HEK293 (cell line): ENCODE measurements around the gene HECTD4.

Experiments used
- PRDM1 ChIP-seq: fragments of 450-650 bp; formaldehyde crosslinking; IDR thresholded peaks from 2 replicates; pipeline ENCODE4; 2016; ENCODE audit warnings: missing biosample characterization, missing genetic modification characterization
- ZNF140 ChIP-seq: fragments of 450-650 bp; formaldehyde crosslinking; IDR thresholded peaks from 2 replicates; pipeline ENCODE4 v1.5.1; 2016; ENCODE audit warnings: missing biosample characterization, missing genetic modification characterization
- ZNF274 ChIP-seq, 2 experiments: fragments of 200-500 bp in 1 of 2; fragments of 450-650 bp in 1 of 2; sonication (Bioruptor generic) in 1 of 2; formaldehyde crosslinking in 1 of 2; IDR thresholded peaks; 2 replicates each; pipeline versions ENCODE4 v1.5.1 to v1.6.1; 2014 to 2016; ENCODE audit warnings: borderline replicate concordance in 1 of 2, inconsistent platforms in 1 of 2, low read length in 1 of 2, missing biosample characterization in 1 of 2, missing genetic modification characterization in 1 of 2
- ZNF350 ChIP-seq: fragments of 450-650 bp; formaldehyde crosslinking; IDR thresholded peaks from 2 replicates; pipeline ENCODE4 v1.5.0; 2017; ENCODE audit warnings: missing biosample characterization, mild to moderate bottlenecking, missing genetic modification characterization
- ZNF529 ChIP-seq: fragments of 450-650 bp; formaldehyde crosslinking; IDR thresholded peaks from 2 replicates; pipeline ENCODE4 v1.5.1; 2017; ENCODE audit warnings: missing genetic modification characterization, missing biosample characterization; ENCODE audit not compliant: insufficient replicate concordance
- TF ChIP-seq, protein P1 (sequence below): fragments of 450-650 bp; formaldehyde crosslinking; optimal IDR thresholded peaks from 2 replicates; pipeline ENCODE3; 2016; ENCODE audit warnings: missing biosample characterization, mild to moderate bottlenecking, missing genetic modification characterization
- TF ChIP-seq, protein P2 (sequence below): fragments of 450-650 bp; formaldehyde crosslinking; IDR thresholded peaks from 2 replicates; pipeline ENCODE4 v1.5.1; 2016; ENCODE audit warnings: missing biosample characterization, missing genetic modification characterization

DNA sequence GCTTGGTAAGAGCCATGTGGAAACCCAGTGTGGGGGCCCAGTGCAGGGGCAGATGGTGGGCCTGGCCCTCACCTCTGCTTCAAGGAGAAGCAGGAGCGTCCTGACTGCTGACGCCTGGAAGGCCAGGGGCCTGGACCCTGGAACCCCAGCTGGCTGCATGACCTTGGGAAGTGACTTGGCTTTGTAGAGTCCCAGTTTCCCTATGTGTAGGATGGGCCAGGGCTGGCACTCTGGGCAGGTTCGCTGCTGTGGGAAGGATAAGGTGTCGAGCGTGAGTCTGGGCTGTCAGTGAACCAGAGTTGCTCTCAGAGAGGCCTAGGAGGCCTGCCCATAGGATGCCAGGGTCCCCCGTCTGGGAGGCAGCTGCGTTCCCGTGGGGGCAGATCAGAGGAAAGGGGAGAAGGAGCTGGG is 213.7 kb downstream of the HECTD4 start:
- TF ChIP-seq, protein P1, sequence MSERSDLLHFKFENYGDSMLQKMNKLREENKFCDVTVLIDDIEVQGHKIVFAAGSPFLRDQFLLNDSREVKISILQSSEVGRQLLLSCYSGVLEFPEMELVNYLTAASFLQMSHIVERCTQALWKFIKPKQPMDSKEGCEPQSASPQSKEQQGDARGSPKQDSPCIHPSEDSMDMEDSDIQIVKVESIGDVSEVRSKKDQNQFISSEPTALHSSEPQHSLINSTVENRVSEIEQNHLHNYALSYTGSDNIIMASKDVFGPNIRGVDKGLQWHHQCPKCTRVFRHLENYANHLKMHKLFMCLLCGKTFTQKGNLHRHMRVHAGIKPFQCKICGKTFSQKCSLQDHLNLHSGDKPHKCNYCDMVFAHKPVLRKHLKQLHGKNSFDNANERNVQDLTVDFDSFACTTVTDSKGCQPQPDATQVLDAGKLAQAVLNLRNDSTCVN = no peak
- no peak for TF ChIP-seq PRDM1 (tag by site-specific recombination)
- TF ChIP-seq, protein P2, sequence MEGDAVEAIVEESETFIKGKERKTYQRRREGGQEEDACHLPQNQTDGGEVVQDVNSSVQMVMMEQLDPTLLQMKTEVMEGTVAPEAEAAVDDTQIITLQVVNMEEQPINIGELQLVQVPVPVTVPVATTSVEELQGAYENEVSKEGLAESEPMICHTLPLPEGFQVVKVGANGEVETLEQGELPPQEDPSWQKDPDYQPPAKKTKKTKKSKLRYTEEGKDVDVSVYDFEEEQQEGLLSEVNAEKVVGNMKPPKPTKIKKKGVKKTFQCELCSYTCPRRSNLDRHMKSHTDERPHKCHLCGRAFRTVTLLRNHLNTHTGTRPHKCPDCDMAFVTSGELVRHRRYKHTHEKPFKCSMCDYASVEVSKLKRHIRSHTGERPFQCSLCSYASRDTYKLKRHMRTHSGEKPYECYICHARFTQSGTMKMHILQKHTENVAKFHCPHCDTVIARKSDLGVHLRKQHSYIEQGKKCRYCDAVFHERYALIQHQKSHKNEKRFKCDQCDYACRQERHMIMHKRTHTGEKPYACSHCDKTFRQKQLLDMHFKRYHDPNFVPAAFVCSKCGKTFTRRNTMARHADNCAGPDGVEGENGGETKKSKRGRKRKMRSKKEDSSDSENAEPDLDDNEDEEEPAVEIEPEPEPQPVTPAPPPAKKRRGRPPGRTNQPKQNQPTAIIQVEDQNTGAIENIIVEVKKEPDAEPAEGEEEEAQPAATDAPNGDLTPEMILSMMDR (tag by site-specific recombination) = no peak
- no peak for TF ChIP-seq ZNF140 (tag by site-specific recombination)
- TF ChIP-seq ZNF274 (IDR thresholded peaks at IDR 0.05; ENCODE audit: low read length) = no peak
- no peak for TF ChIP-seq ZNF274 (tag by site-specific recombination; IDR thresholded peaks at IDR 0.05; ENCODE audit: borderline replicate concordance)
- TF ChIP-seq ZNF529 (tag by site-specific recombination) = no peak
- TF ChIP-seq ZNF350 (tag by site-specific recombination) = no peak
